Hematopoietic multipotent progenitor cell treated with erythropoietin and hydrocortisone succinate and interleukin-3 and kit ligand, for 17 days (in vitro differentiated cells): ENCODE data around the gene CHRNA1.

Experiments used
- DNase-seq: peaks from one replicate; pipeline ENCODE4 v3.0.0-alpha.2; 2015; ENCODE audit warnings: low spot score

The CHRNA1 gene

GRCh38 chr2:174781996-174782395 is 17.7 kb upstream of the CHRNA1 start:
- no peak for DNase-seq

- DNase-seq: no peak
These were observed 17.0 kb upstream of the CHRNA1 start for GRCh38 chr2:174781298-174781697.

- DNase-seq: no peak
These were observed 16.6 kb upstream of the CHRNA1 start for GRCh38 chr2:174780856-174781255.

GRCh38 chr2:174780191-174780840 is 16.0 kb upstream of the CHRNA1 start:
- no peak for DNase-seq

GRCh38 chr2:174779361-174779928 is 15.2 kb upstream of the CHRNA1 start:
- DNase-seq: no peak

GRCh38 chr2:174778085-174778981 is 14.1 kb upstream of the CHRNA1 start:
- DNase-seq: no peak

- no peak for DNase-seq
These were observed 13.2 kb upstream of the CHRNA1 start for GRCh38 chr2:174777347-174778084.

- no peak for DNase-seq
These were observed 12.4 kb upstream of the CHRNA1 start for GRCh38 chr2:174776675-174777074.

GRCh38 chr2:174776223-174776622 is 12.0 kb upstream of the CHRNA1 start:
- no peak for DNase-seq

- DNase-seq: no peak
These were observed 11.3 kb upstream of the CHRNA1 start for GRCh38 chr2:174775571-174775980.

- no peak for DNase-seq
These were observed 10.6 kb upstream of the CHRNA1 start for GRCh38 chr2:174774886-174775285.

GRCh38 chr2:174773215-174773614 is 8.9 kb upstream of the CHRNA1 start:
- DNase-seq: no peak

- no peak for DNase-seq
These were observed 8.2 kb upstream of the CHRNA1 start for GRCh38 chr2:174772472-174772801.

GRCh38 chr2:174771631-174772471 is 7.6 kb upstream of the CHRNA1 start:
- DNase-seq: no peak

- no peak for DNase-seq
These were observed 6.9 kb upstream of the CHRNA1 start for GRCh38 chr2:174771136-174771535.

- no peak for DNase-seq
These were observed 4.3 kb upstream of the CHRNA1 start for GRCh38 chr2:174768557-174768956.

- no peak for DNase-seq
These were observed 2.0 kb upstream of the CHRNA1 start for GRCh38 chr2:174766271-174766670.

GRCh38 chr2:174765576-174765975 is 1.3 kb upstream of the CHRNA1 start:
- DNase-seq: no peak

- no peak for DNase-seq
These were observed 492 bp downstream of the CHRNA1 start for GRCh38 chr2:174763780-174764179.

- no peak for DNase-seq
These were observed 1.8 kb downstream of the CHRNA1 start for GRCh38 chr2:174762464-174762863.

- DNase-seq: no peak
These were observed 2.4 kb downstream of the CHRNA1 start for GRCh38 chr2:174761837-174762236.
